CMK (cell line): ENCODE data around the gene TFE3.

Source experiments
- DNase-seq: peaks from one replicate; pipeline ENCODE4 v3.0.0-alpha.2; 2010; ENCODE audit warnings: low read depth

Gene TFE3

DNA sequence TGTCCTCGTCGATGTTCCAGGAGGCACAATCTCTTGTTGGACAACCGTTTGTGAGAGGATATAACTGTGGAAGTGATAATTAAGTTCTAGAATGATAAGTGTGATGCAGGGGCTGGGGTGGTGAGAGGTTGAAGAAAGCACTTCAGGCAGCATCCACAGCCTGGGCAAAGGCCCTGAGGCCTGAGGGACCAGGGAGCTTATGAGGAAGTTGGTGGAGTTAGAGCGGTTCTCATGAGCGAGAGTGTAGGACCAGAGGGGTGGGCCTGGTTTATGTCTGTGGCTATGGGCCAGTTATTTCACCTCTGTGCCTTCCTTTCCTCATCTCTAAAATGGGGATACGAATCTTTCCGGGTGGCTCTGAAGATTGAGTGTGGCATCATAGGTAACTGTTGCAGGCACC, 18.3 kb upstream of the TFE3 start:
- no peak for DNase-seq

GRCh38 chrX:49060914-49061313, 17.8 kb upstream of the TFE3 start:
- DNase-seq, result no peak

DNA sequence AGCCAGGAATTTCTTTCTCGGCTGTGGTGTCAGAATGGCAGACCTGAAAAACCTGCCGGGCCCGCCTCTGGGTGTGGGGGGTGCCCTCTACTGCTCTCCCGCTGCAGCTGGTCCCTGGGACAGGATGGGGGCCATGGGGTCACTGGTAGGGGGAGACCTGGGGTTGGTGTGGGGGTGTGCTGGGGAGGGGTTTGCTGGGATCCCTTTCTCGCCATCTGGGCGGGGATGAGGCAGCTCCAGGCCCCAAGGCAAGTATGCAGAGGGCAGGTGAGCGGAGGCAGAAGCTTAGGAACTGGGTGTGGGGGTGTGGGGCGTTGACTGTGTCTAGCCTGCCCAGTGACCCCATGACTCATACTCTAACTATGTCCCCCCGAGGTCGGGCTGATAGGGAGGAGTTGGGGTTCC, 16.5 kb upstream of the TFE3 start:
- no peak for DNase-seq

GRCh38 chrX:49059201-49059600, 16.0 kb upstream of the TFE3 start:
- no peak for DNase-seq

- DNase-seq, result no peak
These were observed 15.6 kb upstream of the TFE3 start, which contains the start of gene CCDC120 for GRCh38 chrX:49058794-49059193. CCDC120 (plus strand) TSS chrX:49058999; CDS start chrX:49062042, 3,043 bp downstream.

DNA sequence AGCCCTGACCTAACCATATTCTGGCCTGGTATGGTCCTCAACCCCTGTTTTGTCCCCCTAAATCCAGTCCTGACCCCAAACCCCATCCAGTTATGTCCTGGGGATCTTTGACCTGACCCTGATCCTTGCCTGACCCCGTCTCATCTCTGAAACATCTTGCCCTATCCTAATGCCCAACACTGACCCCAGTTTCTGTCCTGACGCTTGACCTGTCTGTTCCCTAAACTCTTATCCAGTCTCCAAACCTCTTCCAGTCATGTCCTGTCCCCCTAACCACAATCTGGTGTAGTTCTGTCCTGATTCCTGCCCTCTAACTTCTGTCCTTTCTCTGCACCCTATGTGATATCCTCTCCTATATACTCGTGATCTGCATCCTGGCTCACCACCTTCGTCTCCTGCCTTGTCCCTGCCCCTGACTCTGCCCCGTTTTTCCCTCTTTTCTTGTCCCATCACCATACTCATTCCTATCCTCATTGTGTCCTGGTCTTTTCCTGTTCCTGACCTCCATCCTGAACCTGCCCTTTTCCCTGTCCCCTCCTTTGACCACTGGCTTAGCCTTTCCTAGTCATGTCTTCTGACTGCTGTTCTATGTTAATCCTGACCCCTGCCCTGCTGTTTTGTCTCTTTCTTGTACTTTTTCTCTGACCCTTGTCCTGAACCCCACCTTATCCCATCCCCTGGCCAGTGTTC, 11.1 kb upstream of the TFE3 start:
- DNase-seq, result no peak

- DNase-seq, result peak; percentile 73
These were observed 10.3 kb upstream of the TFE3 start for GRCh38 chrX:49053223-49054072.

- DNase-seq, result no peak
These were observed 777 bp upstream of the TFE3 start for GRCh38 chrX:49043987-49044281.

GRCh38 chrX:49042581-49043219, 457 bp downstream of the TFE3 start:
- no peak for DNase-seq

GRCh38 chrX:49041744-49042580, 1.2 kb downstream of the TFE3 start:
- DNase-seq, result no peak

GRCh38 chrX:49040376-49040955, 2.7 kb downstream of the TFE3 start:
- no peak for DNase-seq

GRCh38 chrX:49039598-49040375, 3.4 kb downstream of the TFE3 start:
- DNase-seq, result peak; percentile 94

DNA sequence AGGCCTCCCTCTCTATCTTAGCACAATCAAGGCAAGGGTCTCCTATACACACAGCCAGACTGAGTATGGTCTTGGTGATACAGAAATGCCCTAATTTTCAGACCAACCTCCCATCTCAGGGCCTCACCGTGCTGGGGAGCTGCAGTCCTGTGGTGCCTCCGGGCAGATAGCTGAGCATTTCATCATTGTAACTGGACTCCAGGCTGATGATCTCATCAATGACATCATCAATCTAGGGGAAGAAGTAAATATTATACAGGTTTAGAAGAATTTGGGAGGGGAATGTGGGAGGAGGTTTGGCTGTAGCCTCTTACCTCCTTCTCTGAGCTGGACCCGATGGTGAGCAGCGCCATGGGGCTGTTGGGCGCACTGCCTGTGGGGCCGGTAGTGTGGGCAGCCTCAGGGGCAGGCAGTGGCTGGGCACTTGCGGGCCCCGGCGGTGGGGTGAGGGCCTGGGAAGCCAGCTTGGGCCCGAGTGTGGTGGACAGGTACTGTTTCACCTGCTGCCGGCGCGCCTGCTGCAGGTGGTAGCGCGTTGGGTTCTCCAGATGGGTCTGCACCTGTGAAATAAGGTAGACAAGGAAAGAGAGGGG, 5.2 kb downstream of the TFE3 start:
- DNase-seq, result no peak

DNA sequence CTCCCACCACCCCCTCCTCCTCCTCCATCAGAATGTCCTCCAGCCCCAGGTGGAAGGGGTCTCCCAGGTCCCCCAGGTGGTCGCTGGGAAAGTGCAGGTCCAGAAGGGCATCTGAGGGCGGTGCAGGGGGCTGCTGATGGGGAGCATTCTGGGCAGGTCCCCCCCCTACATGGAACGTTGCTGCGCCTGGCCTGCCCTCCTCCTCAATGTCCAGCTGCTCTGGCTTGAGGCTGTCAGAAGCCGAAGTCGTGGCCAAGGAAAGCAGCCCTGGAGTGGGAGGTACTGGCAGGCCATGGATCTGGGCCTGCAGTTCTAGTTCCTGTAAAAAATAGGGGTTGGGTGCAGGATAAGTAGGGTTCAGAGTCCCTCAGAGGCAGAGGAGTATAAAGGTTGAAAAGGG, 12.9 kb downstream of the TFE3 start:
- DNase-seq, result no peak

GRCh38 chrX:49029876-49030275, 13.3 kb downstream of the TFE3 start:
- DNase-seq, result no peak

- no peak for DNase-seq
These were observed 23.4 kb downstream of the TFE3 start for GRCh38 chrX:49019599-49020249.

GRCh38 chrX:49019050-49019449, 24.1 kb downstream of the TFE3 start:
- DNase-seq, result no peak

- DNase-seq, result no peak
These were observed 39.5 kb downstream of the TFE3 start for GRCh38 chrX:49003696-49004095.

GRCh38 chrX:49002091-49002935, 40.8 kb downstream of the TFE3 start, which contains the start of gene GRIPAP1:
GRIPAP1 (minus strand) TSS chrX:49002264; CDS start chrX:49002229, 35 bp downstream.
- DNase-seq, result peak; percentile 84
